Ovary (tissue), 9 donors: ENCODE data around the gene TOPBP1. TPM values are rescaled to one million over a fixed set of nuclear protein-coding genes. Genes with fewer than 3 reads are reported as not detected.

Source experiments
- DNase-seq, 5 donors: peaks; one replicate each; pipeline ENCODE4 v3.0.0-alpha.2; 2019 to 2020
- H3K27ac ChIP-seq, 2 donors: fragments of 200-600 bp; one replicate each; pipeline versions ENCODE4 v1.5.1 to v1.8.0; 2019 to 2022
- H3K27me3 ChIP-seq: fragments of 200-600 bp; one replicate; pipeline ENCODE4 v1.8.0; 2022
- H3K36me3 ChIP-seq: fragments of 200-600 bp; sonication (generic); one replicate; pipeline ENCODE4 v1.5.1; 2019
- H3K4me1 ChIP-seq: one replicate; pipeline ENCODE4 v1.8.1; 2013; ENCODE audit warnings: mild to moderate bottlenecking, moderate library complexity; ENCODE audit not compliant: insufficient read depth
- H3K4me3 ChIP-seq: fragments of 200-600 bp; sonication (generic); one replicate; pipeline ENCODE4 v1.5.1; 2017
- H3K9me3 ChIP-seq, 2 donors: fragments of 200-600 bp in 1 of 2; sonication (generic) in 1 of 2; one replicate each; pipeline versions ENCODE4 v1.5.1 to v1.8.1; 2013 to 2019; ENCODE audit warnings: mild to moderate bottlenecking in 1 of 2, moderate library complexity in 1 of 2
- CTCF ChIP-seq, 3 donors: fragments of 450-650 bp in 2 of 3; fragments of 200-600 bp in 1 of 3; IDR thresholded peaks; one replicate each; pipeline versions ENCODE4 v1.5.1 to v1.8.0; 2016 to 2022; ENCODE audit warnings: antibody characterized with exemption in 3 of 3, mild to moderate bottlenecking in 1 of 3
- EP300 ChIP-seq: sonication (generic); formaldehyde crosslinking; IDR thresholded peaks from one replicate; pipeline ENCODE4 v1.6.1; 2017; ENCODE audit warnings: antibody characterized with exemption
- POLR2A ChIP-seq: fragments of 450-650 bp; IDR thresholded peaks from one replicate; pipeline ENCODE4 v1.6.1; 2017; ENCODE audit warnings: antibody characterized with exemption, mild to moderate bottlenecking, moderate library complexity
- WGBS, 3 donors: extraction: QIAGEN DNeasy Blood & Tissue Kit in 1 of 3; methylation state at CpG; one replicate each; pipeline versions ENCODE4 v1.1.5 to v1.1.7; 2013 to 2017; 5-methylcytosine and 5-hydroxymethylcytosine counted together
- intact Hi-C, 4 donors: fragments of 100-400 bp; cut with DNase I; formaldehyde crosslinking; loops; one replicate each; pipeline versions ENCODE4 v1.11.0 to v1.15.1; 2022 to 2023
- polyA plus RNA-seq, 2 donors: library from polyadenylated mRNA; stranded (reverse); fragments of 200-250 nt in 1 of 2; fragments of 350-450 nt in 1 of 2; fragmentation: Illumina TruSeq in 1 of 2; extraction: RNeasy Lipid Tissue Mini Kit (QIAGEN cat#74804) in 1 of 2; gene quantifications; one replicate each; pipeline ENCODE4 v1.2.3, GENCODE V29; 2013 to 2014
- total RNA-seq, 7 donors: library from RNA; depleted of rRNA in 2 of 7; stranded (reverse); fragments of >200 nt in 2 of 7; fragmentation: NEBNext Ultra II Directional in 3 of 7; extraction: Animal tissue kit (Norgen Biotek cat#: 25700) in 3 of 7; gene quantifications; one replicate each; pipeline versions ENCODE4 v1.1.0 to v1.2.4, GENCODE V29; 2016 to 2023
- donor health status: DM: no; HTN: no; CAD: no; lungs with moderate emphysema.
- donor health status: DM: no; HTN: no; CAD: no.
- donor health status: Bipolar disorder and iron deficiency.
- donor health status: DM: yes; HTN: yes; CAD: no.
- donor health status: DM: no; HTN: no; CAD: no.
- donor health status: DM: yes; HTN: yes; CAD: no.

The TOPBP1 gene
- total and polyA plus RNA-seq, 9 donors: 9.1 to 21.0 (median 13.4) TPM

GRCh38 chr3:133675631-133676335 lies 14.0 kb upstream of the TOPBP1 start:
- H3K27ac ChIP-seq: no peak overlapping the region
- H3K36me3 ChIP-seq: no peaks in the 10 kb centered on the region
- no peak for DNase-seq
- 40 to 56% (median 45%) methylated on average over 6 of the region's 6 CpGs for whole genome bisulfite sequencing, 3 donors
- peaks cover 0 to 3% of the 10 kb centered on the region in 2 donors for H3K9me3 ChIP-seq
- H3K4me3 ChIP-seq: no peak overlapping the region
- H3K27me3 ChIP-seq: no peaks in the 10 kb centered on the region
- no peaks in the 10 kb centered on the region for H3K4me1 ChIP-seq
- TF ChIP-seq POLR2A: no peak
- no peak for TF ChIP-seq EP300
- no peak for TF ChIP-seq CTCF (IDR thresholded peaks at IDR 0.05)
- intact Hi-C loops: no loop called here

- H3K36me3 ChIP-seq: no peaks in the 10 kb centered on the region
- 3 to 6% (median 5%) methylated on average over 42 to 47 of the region's 47 CpGs for WGBS, 3 donors
- H3K27me3 ChIP-seq: no peaks in the 10 kb centered on the region
- H3K27ac ChIP-seq: no peak overlapping the region
- TF ChIP-seq EP300 (no peak), POLR2A (no peak)
- H3K4me3 ChIP-seq: no peak overlapping the region
- no peaks in the 10 kb centered on the region for H3K4me1 ChIP-seq
- peaks cover 0 to 3% of the 10 kb centered on the region in 2 donors for H3K9me3 ChIP-seq
- intact Hi-C loops: no loop called here
- no peak for DNase-seq
Measured at GRCh38 chr3:133674290-133674919, 12.7 kb upstream of the TOPBP1 start.

- H3K4me1 ChIP-seq: no peaks in the 10 kb centered on the region
- no peaks in the 10 kb centered on the region for H3K36me3 ChIP-seq
- WGBS, 3 donors: 45 to 52% (median 47%) methylated on average over 12 of the region's 12 CpGs
- intact Hi-C loops: no loop called here
- no peaks in the 10 kb centered on the region for H3K27me3 ChIP-seq
- peaks cover 0 to 3% of the 10 kb centered on the region in 2 donors for H3K9me3 ChIP-seq
- no peak overlapping the region for H3K4me3 ChIP-seq
- no peak for TF ChIP-seq CTCF (IDR thresholded peaks at IDR 0.05)
- TF ChIP-seq EP300: no peak
- no peak for TF ChIP-seq POLR2A
- H3K27ac ChIP-seq: no peak overlapping the region
- no peak for DNase-seq
Measured at GRCh38 chr3:133673746-133674145, 12.0 kb upstream of the TOPBP1 start.

- Histone ChIP-seq H3K9me3 (peaks cover 0 to 3% of the 10 kb centered on the region in 2 donors), H3K36me3 (no peaks in the 10 kb centered on the region), H3K27ac (no peak overlapping the region), H3K4me3 (no peak overlapping the region), H3K4me1 (no peaks in the 10 kb centered on the region), H3K27me3 (no peaks in the 10 kb centered on the region)
- WGBS, 3 donors: 87 to 94% (median 93%) methylated on average over 2 of the region's 2 CpGs
- intact Hi-C loops: no loop called here
- TF ChIP-seq CTCF (IDR thresholded peaks at IDR 0.05) (no peak), EP300 (no peak), POLR2A (no peak)
- DNase-seq: no peak
Measured at GRCh38 chr3:133672461-133672860, 10.7 kb upstream of the TOPBP1 start.

- intact Hi-C loops: no loop called here
- WGBS, 3 donors: 83 to 85% (median 84%) methylated on average over 3 of the region's 3 CpGs
- peaks cover 0 to 3% of the 10 kb centered on the region in 2 donors for H3K9me3 ChIP-seq
Measured at GRCh38 chr3:133670525-133670995, 8.8 kb upstream of the TOPBP1 start.

More at GRCh38 chr3:133670525-133670995, 8.8 kb upstream of the TOPBP1 start:
- Histone ChIP-seq H3K27ac (no peak overlapping the region), H3K4me1 (no peaks in the 10 kb centered on the region), H3K4me3 (no peak overlapping the region), H3K36me3 (no peaks in the 10 kb centered on the region), H3K27me3 (no peaks in the 10 kb centered on the region)
- TF ChIP-seq POLR2A (no peak), EP300 (no peak), CTCF (IDR thresholded peaks at IDR 0.05) (no peak)
- no peak for DNase-seq
